ENCODE results near the gene TICRR.
"Not testable (repeated sequence)": the region's sequence is repeated elsewhere in the genome, so short reads cannot be mapped to it uniquely, and the experiment has no call there.

The TICRR gene, protein sequence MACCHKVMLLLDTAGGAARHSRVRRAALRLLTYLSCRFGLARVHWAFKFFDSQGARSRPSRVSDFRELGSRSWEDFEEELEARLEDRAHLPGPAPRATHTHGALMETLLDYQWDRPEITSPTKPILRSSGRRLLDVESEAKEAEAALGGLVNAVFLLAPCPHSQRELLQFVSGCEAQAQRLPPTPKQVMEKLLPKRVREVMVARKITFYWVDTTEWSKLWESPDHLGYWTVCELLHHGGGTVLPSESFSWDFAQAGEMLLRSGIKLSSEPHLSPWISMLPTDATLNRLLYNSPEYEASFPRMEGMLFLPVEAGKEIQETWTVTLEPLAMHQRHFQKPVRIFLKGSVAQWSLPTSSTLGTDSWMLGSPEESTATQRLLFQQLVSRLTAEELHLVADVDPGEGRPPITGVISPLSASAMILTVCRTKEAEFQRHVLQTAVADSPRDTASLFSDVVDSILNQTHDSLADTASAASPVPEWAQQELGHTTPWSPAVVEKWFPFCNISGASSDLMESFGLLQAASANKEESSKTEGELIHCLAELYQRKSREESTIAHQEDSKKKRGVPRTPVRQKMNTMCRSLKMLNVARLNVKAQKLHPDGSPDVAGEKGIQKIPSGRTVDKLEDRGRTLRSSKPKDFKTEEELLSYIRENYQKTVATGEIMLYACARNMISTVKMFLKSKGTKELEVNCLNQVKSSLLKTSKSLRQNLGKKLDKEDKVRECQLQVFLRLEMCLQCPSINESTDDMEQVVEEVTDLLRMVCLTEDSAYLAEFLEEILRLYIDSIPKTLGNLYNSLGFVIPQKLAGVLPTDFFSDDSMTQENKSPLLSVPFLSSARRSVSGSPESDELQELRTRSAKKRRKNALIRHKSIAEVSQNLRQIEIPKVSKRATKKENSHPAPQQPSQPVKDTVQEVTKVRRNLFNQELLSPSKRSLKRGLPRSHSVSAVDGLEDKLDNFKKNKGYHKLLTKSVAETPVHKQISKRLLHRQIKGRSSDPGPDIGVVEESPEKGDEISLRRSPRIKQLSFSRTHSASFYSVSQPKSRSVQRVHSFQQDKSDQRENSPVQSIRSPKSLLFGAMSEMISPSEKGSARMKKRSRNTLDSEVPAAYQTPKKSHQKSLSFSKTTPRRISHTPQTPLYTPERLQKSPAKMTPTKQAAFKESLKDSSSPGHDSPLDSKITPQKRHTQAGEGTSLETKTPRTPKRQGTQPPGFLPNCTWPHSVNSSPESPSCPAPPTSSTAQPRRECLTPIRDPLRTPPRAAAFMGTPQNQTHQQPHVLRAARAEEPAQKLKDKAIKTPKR (N-terminal part only)

DNA sequence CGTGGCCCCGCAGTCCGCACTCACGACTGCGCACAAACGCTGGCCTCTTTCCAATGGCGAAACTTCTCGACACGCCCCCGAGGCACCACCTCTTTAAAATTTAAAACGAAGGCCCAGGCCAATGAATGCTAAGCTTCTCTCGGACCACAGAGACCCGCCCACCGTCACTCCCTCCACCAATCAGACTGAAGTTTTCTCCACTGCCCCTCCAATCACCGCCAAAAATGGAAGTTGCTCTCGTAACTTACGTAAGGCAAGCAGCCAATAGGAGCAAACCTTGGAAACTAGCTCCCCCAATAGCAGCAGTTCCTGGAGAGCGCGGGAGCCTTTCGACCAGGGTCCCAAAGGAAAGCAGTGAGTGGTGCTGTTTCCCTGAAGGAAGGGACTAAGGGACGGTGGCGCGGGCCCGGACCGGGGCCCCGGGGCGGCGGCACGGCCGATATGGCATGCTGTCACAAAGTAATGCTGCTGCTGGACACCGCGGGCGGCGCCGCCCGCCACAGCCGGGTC, at the start of gene TICRR:
Gene TICRR, plus strand, starts transcription at position 324 of the 510 bp plus-strand sequence. Its CDS starts 118 bp downstream, at position 442.
- DNase-seq = peak; percentile 27 to 97 (median 88)

DNA sequence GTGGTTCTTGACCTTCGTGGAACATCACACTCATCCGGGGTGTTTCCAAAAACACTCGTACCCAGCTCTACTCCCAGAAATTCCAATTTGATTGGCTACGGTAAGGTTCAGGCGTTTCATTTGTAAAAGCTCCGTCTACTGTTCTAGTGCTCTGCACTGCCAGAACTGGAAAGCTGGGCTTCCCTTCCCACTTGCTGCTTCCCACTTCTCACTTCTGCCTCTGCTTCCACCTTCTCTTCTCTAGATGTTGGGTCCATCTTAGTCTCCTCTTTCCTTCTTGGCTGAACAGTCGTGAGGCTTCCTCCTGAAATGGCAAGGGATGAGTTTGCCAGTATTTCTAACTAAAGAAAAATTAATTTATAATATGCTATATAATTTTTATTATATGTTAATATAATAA, 49.1 kb upstream of the TICRR start:
- no peak for DNase-seq

DNA sequence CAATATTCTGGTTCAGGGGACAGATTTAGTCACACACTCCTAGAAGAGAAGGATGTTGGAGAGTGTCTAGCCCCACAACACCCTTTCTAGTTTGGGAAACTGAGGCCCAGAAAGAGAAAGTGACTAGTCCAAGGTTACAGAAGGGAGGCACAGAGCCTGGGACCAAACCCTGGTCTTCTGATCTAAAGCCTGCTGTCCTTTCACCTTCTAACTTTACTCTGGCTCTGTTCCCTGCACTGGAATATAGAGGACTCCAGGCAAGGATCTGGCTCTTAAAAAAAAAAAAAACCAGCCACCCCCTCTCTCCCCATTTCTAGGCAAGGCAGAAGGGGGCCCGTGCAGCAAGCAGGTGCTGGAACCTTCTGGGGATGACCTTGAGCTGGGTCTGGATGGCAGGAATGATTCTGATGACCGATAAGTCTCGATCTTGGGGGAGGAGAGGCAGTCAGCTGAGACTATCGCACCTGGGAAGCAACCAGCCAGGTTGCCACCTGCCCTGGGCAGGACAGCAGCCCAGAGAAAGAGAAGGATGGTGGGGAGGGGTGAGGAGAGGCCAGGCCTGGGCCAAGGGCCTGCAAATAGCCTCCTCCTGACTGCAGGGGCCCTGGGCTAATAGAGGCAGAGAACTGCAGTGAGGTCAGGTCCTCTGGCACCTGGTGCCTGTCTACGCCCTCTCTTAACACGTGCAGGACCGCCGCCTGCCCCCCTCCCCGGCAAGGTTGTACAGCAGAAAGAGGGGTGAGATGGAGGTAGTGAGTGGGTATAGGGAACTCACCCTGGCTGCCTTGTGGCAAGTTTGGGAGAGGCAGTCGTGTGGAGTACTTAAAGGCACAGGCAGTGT, 48.4 kb upstream of the TICRR start:
- DNase-seq = no peak

DNA sequence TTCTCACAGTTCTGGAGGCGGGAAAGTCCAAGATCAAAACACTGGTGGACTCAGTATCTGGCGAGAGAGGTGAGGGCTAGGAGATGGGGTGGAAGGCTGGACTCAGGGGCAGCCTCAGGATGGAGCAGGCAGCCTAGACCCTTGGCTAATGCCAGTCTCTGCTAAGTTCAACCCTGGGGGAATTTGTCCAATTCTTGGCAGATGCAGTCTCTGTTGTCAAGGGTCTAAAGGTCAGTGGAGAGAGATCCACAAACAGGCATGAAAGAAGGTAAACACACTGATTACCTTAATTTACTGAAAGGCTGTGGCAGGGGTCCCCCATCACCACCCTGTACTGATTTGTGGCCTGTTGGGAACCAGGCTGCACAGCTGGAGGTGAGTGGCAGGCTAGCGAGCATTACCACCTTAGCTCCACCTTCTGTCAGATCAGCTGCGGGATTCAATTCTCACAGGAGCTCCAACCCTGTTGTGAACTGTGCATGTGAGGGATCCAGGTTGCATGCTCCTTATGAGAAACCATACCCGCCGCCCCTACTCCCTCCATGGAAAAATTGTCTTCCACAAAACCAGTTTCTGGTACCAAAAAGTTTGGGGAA, 46.4 kb upstream of the TICRR start:
- DNase-seq = no peak

DNA sequence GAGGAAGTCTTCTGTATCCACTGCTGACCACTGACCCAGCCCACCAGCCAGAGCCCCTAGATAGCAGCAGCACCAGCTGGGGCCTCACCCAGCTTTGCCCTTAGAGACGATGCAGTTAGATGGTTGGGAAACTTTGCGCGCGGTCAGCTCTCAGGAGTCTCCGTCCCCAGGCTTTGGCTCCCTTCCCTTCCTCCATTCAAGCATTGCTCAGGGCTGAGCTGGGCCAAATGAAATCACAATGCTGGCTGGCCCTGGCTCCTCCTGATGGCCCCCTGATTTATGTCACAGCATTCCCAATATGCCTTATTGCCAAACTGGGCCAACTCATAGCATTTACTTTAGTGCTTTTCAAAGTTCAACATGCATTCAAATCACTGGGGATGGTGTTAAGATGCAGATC, 44.3 kb upstream of the TICRR start:
- DNase-seq = peak in 1 of 56 donors; percentile 22

DNA sequence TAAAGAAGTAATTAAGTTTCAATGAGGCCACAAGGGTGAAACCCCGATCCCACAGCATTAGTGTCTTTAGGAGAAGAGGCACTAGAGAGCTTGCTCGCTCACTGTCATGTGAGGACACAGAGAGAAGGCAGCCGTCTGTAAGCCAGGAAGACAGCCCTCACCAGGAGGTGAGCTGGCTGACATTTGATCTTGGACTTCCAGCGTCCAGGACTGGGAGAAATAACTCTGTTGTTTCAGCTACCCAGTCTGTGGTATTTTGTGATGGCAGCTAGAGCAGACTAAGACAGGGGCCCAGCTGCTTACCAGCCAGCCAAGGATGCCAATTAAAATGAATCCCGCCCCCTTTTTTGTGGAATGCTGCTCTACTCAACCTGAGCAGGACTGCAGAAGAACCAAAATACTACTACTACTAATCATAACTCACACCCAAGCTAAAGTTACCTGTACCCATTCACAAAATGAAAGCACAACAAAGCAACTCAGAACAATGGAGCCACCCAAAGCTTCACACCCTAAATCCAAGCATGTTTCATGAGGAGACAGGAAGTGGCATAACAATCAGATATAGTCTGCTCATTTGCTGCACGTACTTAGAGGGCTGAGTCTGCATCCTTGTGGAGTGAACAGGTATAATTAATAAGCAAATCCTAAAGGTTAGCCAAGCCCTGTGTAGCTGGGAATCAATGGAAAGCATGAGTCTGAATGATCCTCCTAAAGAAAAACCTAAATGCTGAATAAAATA, 43.3 kb upstream of the TICRR start:
- no peak for DNase-seq

DNA sequence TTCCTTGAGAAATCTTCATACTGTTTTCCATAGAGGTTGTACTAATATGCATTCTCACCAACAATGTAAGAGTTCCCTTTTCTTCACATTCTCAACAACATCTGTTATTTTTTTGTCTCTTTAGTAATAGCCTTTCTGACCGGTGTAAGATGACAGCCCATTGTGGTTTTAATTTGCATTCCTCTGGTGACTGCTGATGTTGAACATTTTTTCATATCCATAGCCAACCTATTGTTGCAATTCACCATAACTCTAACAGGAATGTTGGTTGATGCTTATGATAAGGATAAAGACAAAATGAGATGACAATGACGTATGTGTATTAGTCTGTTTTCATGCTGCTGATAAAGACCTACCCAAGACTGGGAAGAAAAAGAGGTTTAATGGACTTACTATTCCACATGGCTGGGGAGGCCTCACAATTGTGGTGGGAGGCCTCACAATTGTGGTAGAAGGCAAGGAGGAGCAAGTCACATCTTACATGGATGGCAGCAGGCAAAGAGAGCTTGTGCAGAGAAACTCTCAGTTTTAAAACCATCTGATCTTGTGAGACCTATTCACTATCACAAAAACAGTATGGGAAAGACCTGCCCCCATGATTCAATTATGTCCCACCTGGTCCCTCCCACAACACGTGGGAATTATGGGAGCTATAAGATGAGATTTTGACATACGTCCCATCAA, 41.3 kb upstream of the TICRR start:
- DNase-seq = no peak

DNA sequence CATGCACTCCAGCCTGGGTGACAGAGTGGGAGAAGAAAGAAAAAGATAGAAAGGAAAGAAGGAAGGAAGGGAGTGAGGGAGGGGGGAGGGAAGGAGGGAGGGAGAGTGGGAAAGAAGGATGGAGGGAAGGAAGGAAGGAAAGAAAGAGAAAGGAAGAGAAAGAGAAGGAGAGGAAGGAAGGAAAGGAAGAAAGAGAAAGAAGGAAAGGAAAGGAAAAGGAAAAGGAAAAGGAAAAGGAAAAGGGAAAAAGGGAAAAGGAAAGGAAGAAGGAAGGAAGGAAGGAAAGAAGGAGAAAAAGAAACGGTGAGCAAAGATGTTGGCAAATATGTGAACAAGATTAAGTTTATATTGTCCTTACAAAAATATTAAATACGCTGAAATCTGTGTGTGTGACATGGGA, 36.2 kb upstream of the TICRR start:
- DNase-seq = no peak

DNA sequence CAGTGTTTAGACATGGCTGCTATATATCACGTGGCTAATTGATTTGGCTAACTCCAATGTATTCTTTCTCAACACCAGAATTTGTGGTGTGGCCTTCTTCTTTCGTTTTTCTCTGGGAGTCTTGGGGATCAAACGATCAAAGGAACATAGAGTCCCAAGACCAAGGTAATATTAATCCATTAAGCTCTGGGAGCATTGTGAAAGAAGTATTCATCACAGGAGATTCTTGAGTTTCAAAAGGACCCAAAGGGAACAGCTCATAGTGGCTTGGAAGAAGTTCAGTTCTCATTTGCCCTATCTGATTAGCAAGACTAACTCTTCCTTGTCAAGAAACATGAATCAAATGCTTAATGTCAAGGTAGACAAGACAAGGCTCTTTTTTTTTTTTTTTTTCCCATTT, 32.9 kb upstream of the TICRR start:
- DNase-seq = no peak

DNA sequence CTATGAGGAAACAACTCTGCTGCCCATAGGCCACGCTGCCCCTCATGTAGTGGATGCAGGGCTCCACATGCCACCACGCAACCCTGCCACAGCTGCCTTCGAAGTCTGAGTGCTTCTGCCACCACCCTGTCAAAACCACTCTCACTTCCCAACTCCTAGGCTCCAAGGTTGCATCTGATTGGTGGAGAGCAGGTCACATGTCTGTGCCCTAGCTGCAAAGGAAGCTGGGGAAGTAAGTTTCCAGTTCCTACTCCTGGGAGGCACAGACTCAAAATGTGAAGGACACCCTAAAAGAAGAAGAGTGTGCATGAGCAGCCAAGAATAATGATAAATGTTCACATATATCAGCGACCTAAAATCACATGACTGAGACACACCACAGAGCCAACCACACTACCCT, 31.9 kb upstream of the TICRR start:
- DNase-seq = no peak

DNA sequence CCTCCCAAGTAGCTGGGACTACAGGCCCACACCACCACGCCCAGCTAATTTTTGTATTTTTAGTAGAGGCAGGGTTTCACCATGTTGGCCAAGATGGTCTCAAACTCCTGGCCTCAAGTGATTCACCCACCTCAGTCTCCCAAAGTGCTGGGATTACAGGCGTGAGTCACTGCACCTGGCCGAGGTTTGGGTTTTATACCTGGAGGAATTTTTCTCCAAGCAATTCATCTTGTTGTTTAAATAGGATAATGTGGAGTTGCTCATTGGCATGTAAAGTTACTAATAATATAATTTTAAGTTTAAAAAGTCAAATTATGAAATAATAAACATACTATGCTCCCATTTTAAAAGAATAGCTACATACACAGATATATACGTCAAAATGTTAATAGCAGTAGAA, 26.1 kb upstream of the TICRR start:
- not testable (repeated sequence) for DNase-seq

DNA sequence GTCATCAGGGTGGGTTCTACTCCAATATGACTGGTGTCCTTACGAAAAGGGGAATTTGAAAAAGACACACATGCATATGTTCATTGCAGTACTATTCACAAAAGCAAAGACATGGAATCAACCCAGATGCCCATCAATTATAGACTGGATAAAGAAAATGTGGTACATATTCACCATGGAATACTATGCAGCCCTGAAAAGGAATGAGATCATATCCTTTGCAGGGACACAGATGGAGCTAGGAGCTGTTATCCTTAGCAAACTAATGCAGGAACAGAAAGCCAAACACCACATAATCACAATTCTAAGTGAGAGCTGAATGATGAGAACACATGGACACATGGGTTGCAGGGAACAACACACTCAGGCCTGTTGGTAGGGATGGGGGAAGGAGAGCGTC, 24.8 kb upstream of the TICRR start:
- no peak for DNase-seq

DNA sequence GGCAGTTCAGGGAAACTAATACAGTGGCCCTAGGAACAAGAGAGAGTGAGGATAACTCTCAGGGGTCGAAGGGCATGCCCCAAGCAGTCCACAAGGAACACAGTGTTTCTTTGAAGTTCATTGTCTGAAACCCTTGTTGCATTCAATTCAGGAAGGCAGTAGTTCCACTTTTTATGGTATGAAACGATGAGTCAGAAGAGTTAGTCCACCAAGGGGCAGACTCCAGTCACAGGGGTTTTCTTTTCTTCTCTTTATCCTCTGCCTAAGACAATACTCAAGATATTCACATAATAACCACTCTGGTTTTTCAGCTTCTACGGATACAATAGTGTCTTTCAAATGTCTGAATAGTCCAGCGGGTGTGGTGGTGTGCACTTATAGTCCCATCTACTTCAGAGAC, 23.7 kb upstream of the TICRR start:
- no peak for DNase-seq

DNA sequence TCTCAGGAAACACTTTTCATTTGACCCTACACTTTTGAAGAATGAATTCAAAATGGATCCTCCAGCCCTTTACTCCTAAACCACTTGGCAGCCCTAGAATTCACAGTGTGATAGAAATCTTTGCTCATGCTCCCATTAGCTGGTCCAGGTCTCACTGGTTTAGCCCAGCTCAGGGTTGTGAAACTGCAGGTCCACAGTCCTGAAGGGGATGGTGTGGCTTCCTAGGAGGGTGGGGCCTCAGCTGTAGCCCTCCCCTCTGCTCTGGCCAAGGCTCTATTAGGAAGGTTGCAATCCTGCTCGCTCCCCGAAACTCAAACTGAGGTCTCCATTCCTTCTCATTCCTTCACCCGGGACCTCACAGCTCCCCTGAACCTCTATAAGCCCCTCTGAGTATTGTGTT, 21.6 kb upstream of the TICRR start:
- DNase-seq = no peak

DNA sequence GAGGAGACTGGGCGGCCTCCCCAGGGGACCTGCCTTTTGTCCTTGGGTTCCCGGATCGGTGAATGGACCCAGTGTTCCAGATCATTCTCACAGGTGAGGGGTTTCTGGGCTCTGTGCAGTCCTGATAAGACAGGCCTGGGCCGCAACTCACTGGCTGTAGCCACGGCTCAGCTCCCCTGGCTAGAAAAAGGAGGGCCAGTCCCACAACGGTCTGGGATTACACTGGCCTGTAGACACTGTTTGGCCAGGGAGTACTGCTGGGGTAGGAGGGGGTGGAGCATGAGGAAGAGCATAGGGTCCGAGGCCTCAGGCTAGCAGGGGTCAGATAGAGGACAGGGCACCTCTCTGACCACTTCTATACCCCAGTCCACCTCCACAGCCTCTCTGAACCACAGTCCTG, 21.0 kb upstream of the TICRR start:
- DNase-seq = no peak

DNA sequence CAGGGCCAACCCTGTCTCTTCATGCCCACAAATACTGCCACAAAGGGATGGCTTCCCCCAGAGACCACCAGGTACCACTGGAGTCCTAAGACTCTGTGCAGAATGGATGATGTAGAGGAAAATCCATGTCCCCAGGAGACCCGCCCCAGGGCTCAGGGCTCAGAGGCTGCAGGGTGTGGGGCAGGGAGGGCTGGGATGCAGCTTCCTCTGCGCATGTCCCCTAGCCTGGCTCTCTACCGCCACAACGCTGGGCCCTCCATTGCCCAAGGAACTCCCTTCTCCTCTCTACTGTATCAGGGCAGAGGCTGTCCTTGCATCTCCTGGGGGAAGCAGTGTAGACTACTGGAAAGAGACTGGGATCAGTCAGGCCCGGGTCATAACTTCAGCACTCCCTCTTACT, 19.5 kb upstream of the TICRR start:
- DNase-seq = no peak

DNA sequence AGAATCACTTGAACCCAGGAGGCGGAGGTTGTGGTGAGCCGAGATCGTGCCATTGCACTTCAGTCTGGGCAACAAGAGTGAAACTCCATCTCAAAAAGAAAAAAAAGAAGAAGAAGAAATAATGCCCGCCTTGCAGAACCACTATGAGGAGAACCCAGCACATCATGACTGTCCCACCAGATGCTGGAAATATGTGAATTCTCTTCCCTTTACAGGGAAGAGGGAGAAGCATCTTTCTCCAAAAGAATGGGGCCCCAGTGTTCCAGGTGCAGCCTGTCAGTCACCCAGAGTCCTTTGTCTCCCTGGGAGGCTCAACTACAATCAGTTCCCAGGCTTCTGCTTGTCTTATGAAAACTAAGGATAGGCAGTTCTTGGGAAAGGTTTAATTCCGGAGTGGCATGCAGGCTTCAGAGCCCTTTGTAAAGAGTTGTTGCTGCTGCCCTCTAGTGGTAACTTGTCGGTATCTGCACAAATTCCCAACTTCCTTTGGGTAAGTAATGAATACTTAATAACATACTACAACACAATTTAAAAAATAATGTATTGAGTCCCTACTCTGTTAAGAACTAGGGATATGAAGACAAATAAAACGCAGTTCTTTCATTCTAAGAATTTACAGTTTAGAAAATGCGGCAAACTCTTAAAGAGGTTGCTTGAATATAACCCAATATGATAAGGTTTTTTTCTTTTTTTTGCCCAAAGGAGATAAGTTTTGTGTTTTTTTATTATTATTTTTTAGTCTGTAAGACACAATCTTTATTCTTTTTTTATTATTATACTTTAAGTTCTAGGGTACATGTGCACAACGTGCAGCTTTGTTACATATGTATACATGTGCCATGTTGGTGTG, 18.6 kb upstream of the TICRR start:
- DNase-seq = peak in 34 of 56 donors; percentile 1 to 79 (median 20)
